SW 1271 (cell line): Measurements from ENCODE around the gene EPG5.
"Not testable (repeated sequence)": the region's sequence is repeated elsewhere in the genome, so short reads cannot be mapped to it uniquely, and the experiment has no call there.

ENCODE experiments used
- DNase-seq, 2 experiments: peaks; one replicate each; lab custom pipeline; 2025; lab: John Stamatoyannopoulos, UW

EPG5 gene

DNA sequence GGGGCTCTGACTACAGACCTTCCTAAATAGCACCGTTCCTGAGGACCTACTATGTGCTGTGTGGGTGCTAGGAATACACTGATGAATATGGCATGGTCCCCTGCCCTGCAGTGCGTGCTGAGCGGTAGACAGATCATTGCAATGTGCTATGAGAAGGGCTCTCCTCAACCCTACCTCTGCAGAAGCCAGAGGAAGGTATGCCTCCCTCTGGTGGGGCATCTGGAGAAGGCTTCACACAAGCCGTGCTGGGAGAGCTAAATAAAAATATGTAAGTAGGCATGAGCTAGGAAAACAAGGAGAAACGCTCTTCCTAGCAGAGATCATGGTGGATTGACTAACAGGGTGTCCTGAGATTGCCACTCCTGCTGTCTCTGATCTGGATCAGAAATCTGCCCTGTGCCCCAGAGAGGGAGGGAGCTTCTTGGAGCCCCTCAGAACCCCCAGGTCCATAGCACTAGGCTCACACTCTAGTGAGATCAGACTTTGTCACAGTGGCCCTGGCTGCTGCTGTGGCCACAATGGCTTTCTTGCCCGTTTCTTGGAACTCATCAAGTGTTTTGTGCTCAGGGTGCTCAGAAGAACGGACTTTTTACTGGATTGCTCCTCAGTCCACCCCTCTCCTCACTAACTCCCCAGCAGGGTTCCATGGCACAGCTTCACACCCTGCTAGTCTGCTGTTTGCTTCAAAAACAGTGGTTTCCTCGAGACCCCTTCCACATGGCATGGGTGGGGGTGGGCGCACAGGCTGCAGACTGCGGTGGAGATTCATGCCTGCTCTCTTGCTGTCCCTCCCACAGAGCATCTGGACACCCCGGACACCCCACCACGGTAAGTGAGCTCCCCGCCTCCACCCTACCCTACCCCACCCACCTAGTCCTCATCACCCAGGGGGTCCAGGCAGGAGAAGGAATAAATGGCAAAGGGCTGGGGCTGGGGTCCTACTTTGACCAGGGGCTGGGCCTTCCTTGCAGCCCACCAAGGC, 127.4 kb downstream of the EPG5 start:
- DNase-seq, result no peak

DNA sequence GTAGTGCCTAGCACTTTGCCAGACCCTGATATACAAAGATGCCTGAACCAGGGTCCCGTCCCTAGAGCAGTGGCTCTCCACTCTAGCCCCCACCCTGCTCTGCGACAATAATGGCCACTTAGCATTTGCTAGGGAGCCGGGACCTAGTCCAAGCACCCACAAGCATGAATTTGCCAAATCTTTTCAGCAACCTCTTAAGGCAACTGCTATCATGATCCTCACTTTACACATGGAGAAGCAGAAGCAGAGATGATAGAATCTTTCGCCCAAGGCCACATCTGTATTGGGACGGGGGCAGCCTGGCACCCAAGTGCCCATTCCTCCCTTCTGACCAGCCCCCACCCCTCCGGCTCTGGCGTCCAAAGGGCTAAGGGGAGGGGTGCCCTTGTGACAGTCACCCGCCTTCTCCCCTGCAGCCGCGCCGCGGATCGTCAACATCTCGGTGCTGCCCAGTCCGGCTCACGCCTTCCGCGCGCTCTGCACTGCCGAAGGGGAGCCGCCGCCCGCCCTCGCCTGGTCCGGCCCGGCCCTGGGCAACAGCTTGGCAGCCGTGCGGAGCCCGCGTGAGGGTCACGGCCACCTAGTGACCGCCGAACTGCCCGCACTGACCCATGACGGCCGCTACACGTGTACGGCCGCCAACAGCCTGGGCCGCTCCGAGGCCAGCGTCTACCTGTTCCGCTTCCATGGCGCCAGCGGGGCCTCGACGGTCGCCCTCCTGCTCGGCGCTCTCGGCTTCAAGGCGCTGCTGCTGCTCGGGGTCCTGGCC, 128.6 kb downstream of the EPG5 start:
- DNase-seq, result no peak

DNA sequence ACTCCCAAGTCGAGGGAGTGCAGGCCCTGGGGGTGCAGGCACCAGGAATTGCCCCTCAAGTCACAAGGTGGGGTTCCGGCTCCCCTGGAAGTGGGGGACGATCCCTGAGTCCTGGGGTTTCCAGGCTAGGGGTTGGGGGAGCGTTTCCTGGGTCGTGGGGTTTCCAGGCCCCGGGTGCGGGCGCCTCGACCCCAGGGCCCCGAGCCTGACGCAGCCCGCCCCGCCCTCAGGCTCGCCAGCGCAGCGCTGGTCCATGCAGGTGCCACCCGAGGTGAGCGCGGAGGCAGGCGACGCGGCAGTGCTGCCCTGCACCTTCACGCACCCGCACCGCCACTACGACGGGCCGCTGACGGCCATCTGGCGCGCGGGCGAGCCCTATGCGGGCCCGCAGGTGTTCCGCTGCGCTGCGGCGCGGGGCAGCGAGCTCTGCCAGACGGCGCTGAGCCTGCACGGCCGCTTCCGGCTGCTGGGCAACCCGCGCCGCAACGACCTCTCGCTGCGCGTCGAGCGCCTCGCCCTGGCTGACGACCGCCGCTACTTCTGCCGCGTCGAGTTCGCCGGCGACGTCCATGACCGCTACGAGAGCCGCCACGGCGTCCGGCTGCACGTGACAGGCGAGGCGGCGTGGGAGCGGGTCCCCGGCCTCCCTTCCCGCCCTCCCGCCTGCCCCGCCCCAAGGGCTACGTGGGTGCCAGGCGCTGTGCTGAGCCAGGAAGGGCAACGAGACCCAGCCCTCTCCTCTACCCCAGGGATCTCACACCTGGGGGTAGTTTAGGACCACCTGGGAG, 129.7 kb downstream of the EPG5 start:
- no peak for DNase-seq

- DNase-seq, result no peak
Observed at GRCh38 chr18:45836242-45837205, 130.6 kb downstream of the EPG5 start.

DNA sequence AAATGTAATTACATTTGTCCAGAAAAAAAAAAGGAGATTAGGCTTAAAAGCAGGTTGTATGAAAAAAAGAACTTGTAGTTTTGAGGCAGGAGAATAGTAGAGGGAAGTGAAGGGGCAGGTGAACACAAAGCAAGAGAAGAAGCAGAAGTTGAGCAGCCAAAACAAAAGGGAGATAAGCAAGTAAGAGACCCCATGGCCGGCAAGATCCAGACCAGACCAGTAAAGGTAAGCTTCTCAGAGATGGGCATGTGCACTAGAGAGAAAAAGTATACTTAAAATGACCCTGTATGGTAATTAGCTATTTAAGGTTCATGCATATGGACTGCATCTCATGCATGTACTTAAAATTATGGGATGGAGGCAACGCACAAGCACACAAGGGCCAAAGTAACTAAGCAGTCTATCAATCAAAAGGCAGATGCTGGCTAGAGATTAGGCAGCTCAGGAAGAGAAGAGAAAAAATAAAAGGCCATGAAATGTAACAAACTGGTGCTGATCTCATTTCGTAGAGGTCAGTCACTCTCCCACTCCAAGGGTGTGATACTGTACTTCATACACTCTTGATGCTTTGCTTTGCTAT, 132.0 kb downstream of the EPG5 start:
- DNase-seq, result no peak

- no peak for DNase-seq
Observed at GRCh38 chr18:45834306-45834705, 132.8 kb downstream of the EPG5 start.

- no peak for DNase-seq
Observed at GRCh38 chr18:45833846-45834245, 133.3 kb downstream of the EPG5 start.

DNA sequence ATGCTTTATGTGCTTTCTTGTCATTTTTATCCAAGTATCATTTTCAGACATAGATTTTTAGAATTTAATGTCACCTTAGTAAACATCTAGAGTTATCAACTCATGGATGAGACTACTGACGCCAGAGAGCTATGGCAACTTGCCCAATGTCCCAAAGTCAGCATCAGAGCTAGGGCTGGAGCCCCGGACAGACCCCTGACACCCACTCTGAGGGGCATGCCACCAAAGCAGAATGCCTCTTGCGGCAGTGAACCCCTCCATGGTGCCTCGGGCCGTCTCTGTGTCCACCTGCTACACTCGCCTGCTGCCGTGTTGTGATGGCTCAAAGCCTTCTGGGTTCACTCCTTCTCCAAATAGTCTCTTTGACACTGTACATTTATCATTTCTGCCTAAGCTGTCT, 136.2 kb downstream of the EPG5 start:
- DNase-seq, result no peak

DNA sequence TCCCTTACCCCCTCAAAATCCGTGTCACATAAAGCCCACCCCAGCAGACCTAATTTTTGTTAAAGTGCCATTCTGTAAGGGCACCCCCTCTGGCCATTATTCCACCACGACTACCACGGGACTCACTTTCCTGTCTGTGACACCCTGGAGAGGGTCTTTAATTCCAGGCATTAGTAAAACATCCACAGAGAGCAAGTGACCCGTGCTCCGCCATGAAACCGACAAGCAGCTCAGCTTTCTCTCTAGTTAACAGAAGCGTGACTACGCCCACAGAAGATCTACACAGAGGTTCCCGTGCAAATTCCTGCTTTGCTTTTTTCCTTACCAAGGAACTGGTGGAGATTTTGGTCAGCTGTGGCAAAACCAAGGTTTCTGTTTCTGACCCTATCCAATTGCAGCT, 137.3 kb downstream of the EPG5 start:
- DNase-seq, result no peak

- no peak for DNase-seq
Observed at GRCh38 chr18:45828917-45829811, 138.0 kb downstream of the EPG5 start.

- DNase-seq, result not testable (repeated sequence)
Observed at GRCh38 chr18:45826716-45827115, 140.4 kb downstream of the EPG5 start.

DNA sequence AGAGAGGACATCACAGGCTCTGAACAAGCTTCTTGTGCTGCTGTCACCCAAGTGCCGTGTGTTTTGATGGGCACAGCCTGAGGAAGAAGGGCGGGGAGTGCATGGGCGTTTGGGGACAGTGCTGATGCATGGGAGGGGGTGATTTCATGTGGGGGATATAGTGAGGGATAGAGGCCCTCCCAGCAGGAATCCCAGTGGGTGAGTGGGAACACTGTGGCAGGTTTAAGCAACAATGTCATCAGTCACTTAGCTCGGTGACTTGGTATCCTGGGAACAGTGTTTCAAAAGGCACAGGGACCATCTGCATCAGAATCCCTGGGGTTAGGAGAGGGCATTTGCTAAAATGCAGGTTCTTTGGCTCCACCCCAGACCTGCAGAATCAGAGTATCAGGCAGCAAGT, 141.0 kb downstream of the EPG5 start:
- no peak for DNase-seq

- DNase-seq, result no peak
Observed at GRCh38 chr18:45825258-45826044, 141.7 kb downstream of the EPG5 start, which contains the start of gene SIGLEC15. SIGLEC15 (plus strand) TSS chr18:45825675; CDS start chr18:45825729, 54 bp downstream.

DNA sequence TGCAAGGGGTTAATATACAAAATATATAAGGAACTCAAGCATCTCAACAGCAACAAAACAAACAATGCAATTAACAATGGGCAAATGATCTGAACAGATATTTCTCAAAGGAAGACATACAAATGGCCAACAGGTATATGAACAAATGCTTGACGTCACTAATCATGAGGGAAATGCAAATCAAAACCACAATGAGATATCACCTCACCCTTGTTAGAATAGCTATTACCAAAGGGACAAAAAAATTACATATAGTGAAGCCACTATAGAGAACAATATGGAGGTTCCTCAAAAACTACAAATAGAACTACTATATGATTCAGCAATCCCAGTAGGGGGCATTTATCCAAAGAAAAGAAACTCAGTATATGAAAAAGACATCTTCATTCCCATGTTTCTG, 145.4 kb downstream of the EPG5 start:
- no peak for DNase-seq

DNA sequence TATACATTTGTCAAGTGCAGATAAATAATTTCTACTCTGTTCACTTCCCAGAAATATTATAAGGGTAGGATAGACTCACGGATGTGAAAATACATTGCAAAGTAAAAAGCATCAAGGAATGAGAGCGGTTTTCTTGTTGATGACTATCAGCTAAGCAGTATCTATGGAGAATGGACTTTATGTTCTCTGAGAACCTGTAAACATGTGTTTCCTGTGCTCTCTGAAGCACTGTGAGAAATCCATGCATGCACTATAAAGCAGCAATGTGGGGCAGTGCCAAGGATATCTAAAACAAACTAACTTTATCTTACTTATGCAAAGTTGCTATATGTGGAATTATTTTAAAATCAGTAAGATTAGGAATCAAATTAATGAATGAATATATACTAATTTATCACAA, 146.1 kb downstream of the EPG5 start:
- no peak for DNase-seq

- no peak for DNase-seq
Observed at GRCh38 chr18:45820106-45820745, 146.9 kb downstream of the EPG5 start.

DNA sequence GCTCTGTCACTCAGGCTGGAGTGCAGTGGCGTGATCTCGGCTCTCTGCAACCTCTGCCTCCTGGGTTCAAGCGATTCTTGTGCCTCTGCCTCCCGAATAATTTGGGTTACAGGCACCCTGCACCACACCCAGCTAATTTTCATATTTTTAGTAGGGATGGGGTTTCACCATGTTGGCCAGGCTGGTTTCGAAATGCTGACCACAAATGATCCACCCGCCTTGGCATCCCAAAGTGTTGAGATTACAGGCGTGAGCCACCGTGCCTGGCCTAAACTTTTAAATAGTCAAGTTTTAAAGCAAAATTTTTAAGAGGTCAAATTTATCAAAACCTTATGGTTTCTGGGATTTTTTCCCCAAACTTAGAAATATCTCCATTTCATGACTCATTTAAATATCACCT, 148.4 kb downstream of the EPG5 start:
- not testable (repeated sequence) for DNase-seq

- DNase-seq, result no peak
Observed at GRCh38 chr18:45817543-45817942, 149.6 kb downstream of the EPG5 start.
